GM18517 (cell line): ENCODE data around the gene SUSD2.
"Not testable (repeated sequence)": the region's sequence is repeated elsewhere in the genome, so short reads cannot be mapped to it uniquely, and the experiment has no call there.

Experiments
- ATAC-seq: cut with Tn5 transposase; IDR thresholded peaks from one replicate; pipeline ENCODE4 v1.9.1; 2021; ENCODE audit warnings: mild to moderate bottlenecking, moderate library complexity; ENCODE audit not compliant: unreplicated experiment

SUSD2 gene

DNA sequence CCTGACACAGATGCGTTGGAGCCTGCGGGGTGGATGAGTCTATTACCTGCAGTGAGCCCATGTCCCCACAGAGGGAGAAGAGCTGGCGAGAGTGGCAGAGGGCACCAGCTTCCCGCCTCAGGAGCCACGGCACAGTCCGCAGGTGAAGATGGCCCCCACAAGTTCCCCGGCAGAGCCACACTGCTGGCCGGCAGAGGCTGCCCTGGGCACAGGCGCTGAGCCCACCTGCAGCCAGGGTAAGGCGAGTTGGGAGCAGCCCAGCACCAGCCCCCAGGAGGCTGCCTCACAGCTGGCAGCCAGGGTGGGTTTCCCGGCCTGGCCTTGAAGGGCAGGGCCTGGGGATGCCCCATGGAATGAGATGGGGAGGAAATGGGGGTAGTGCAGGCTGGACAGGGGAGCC lies 5.2 kb upstream of the SUSD2 start:
- no peak for ATAC-seq

- no peak for ATAC-seq
These were observed 4.7 kb upstream of the SUSD2 start for GRCh38 chr22:24176630-24177029.

DNA sequence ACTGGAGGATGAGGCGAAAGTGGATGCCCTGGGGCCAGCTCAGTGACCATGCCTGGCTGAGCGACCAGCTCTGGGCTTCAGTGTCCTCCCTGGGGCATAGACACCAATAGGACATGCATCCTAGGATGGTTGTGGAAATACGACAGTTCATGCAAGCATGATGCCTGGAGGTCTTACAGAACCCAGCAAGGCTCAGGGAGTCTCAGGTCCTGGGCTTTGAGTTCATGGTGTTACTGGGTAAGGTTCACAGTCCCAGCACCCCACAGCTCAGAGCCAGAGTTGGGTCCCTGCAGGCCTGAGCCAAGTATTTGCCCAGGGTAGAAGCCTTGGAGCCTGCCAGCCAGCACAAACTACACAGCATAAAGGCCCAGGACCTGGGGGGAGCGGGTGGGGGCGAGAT lies 4.2 kb upstream of the SUSD2 start:
- ATAC-seq: no peak

GRCh38 chr22:24177456-24177855 lies 3.8 kb upstream of the SUSD2 start:
- ATAC-seq: no peak

DNA sequence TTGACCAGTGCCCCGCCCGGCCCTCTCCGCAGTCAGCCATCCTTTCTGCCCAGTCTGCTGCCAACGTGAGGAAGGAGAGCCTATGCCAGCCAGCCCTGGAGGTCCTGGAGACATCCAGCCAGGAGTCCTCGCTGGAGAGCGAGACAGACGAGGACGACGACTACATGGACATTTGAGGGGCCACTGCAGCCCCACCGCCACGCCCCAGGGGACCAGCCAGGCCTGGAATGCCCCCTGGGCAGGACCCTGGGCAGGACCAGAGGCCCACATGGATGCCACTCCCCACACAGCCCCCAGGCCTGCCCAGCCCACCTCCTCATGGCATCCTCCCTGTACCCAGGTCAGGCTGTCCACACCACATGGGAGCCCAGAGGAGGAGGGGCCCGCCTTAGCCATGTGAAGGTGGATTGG lies 3.3 kb upstream of the SUSD2 start:
- ATAC-seq: no peak

- no peak for ATAC-seq
These were observed 2.5 kb upstream of the SUSD2 start for GRCh38 chr22:24178502-24179440.

- no peak for ATAC-seq
These were observed 1.6 kb upstream of the SUSD2 start for GRCh38 chr22:24179478-24180210.

DNA sequence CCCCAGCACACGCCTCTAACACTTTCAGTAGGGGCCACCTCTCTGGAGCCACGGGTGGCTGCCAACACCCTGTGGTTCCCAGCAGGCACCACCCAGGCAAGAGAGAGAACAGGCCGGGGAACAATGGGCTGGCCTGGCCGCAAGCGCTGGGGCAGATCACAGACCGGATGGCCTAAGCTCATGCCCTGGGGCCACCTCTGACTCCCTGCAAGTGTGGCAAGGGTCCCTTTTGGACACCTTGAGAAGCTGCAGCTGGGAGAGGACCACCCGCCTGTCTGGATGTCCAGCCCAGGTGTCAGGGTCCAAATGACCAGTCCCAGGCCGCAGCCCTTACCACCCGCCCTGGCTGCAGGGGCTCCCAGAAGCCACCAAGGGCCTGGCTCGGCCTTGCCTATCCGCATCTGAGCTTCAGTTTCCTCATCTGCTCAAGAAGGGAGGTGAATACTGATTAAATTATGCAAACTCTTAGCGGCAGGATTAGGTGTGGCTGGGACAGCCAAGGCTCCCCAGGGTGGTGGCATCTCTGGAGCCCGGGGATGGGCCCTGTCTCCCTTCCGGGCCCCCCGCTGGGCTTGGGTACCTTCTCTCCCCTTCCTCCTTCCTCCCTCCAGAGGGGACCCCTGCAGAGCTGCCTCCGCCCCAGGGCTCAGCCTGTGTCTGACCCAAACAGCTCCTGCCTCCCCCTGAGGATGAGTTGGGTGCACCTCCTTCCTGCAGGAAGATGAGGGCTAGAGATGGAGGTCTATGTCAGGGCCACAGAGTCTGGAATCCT lies 785 bp upstream of the SUSD2 start:
- ATAC-seq: no peak

DNA sequence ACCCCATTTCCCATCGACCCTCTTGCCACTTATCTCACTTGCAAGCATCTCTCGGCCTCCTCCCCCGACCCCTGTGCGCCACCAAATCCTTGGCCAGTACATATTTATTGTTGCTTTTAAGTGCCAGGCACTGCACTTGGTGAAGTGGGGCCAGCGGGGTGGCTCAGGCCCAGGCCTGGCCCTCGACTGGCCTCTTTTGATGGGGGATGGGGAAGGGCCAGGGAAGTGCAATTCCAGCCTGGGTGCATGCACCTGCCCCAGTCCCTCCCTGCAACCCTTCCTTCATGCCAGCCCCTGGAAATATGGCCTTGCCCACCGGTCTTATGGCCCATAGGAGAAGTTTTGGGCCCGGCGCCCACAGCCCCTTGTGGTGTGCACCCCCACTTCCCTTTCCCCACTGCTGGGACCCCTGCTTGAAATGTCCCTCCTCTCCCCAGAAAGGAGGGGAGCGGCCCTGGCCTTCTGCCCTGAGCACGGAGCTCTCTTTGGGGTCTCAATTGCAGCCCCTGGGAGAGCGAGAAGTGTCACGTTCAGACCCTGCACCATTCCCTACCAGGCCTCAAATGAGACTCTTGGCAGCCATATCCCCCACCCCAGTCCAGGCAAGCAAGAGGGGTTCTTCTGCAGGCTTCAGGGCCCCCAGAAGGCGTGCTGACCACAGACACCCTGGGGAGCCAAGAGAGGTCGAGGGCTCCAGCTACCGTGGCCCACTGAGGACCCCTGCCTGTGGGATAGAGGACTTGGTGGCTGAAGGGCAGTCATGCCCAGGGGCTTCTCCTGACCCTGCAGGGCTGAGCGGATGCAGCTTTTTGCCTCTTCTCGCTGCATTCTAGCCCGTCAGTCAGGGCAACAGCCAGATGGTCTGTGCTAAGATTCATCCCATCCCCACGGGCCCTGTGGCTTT lies 961 bp downstream of the SUSD2 start:
- no peak for ATAC-seq

GRCh38 chr22:24182900-24183246 lies 1.6 kb downstream of the SUSD2 start:
- not testable (repeated sequence) for ATAC-seq

GRCh38 chr22:24183321-24184031 lies 2.2 kb downstream of the SUSD2 start:
- no peak for ATAC-seq

GRCh38 chr22:24184057-24184798 lies 2.9 kb downstream of the SUSD2 start:
- no peak for ATAC-seq

- ATAC-seq: no peak
These were observed 3.8 kb downstream of the SUSD2 start for GRCh38 chr22:24185001-24185500.

- no peak for ATAC-seq
These were observed 4.4 kb downstream of the SUSD2 start for GRCh38 chr22:24185501-24186351.

DNA sequence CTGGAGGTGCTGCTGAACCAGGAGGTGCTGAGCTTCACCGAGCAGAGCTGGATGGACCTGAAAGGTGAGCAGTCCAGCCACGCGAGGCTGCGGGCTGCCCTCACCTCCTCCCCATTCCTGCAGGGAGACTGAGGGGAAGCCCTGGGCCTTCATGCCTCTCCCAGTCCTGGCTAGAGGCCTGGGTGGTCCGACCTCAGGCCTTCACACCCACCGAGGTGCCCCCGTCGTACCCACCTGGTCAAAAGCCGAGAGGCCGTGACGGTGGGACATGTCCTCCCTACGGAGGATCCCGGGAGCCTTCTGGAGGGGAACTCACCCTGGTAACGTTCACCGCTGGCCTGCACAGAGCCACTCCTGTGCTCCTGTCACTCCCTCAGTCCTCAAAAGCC lies 5.1 kb downstream of the SUSD2 start:
- no peak for ATAC-seq

DNA sequence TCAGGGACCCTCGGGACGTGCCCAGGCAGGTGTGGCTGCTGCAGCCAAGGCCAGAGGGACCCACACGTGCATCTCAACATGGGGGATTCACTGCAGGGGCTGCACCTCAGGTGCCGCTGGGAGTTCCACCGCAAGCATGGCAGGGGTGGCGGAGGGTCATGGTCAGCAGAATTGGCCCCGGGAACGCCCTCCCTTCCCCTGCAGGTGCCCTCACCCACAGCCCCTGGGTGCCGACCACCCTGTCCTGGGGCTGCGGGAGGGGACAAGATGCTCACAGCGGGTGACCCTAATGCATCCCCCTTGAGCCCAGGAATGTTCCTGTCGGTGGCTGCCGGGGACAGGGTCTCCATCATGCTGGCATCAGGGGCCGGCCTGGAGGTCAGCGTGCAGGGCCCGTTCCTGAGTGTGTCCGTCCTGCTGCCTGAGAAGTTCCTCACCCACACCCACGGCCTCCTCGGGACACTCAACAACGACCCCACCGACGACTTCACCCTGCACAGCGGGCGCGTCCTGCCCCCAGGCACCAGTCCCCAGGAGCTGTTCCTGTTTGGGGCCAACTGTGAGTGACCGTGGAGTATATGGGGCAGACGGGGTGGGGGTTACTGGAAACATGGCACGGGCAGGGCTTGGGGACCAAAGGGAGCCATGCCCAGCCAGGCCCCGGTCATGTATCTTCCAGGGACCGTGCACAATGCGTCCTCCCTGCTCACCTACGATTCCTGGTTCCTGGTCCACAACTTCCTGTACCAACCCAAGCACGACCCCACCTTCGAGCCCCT lies 5.8 kb downstream of the SUSD2 start:
- ATAC-seq: no peak
